GM12878 (cell line): ENCODE measurements around the gene CUL1. TPM values are rescaled to one million over a fixed set of nuclear protein-coding genes. Genes with fewer than 3 reads are reported as not detected.

ENCODE experiments used
- ATAC-seq: fragments of 200-7000 bp; cut with Tn5 transposase; 3 replicates; pipeline ENCODE4 v1.9.1; 2020; ENCODE audit warnings: mild to moderate bottlenecking, moderate library complexity
- BruUV-seq: library from RNA; stranded (reverse); fragments of 400-500 nt; replicated peaks from 2 replicates; lab custom pipeline; 2021; lab: Mats Ljungman, UMichigan
- CTCF ChIA-PET: fragments of 300-600 bp; sonication (Branson Sonifier 250); formaldehyde crosslinking; extraction: SDS; loops from one replicate; lab custom pipeline; 2021; ENCODE audit warnings: inconsistent platforms; lab: Yijun Ruan, JAX
- POLR2A ChIA-PET: fragments of 350-600 bp; formaldehyde crosslinking; extraction: SDS; loops from one replicate; lab custom pipeline; 2021; ENCODE audit warnings: inconsistent platforms; lab: Charles Lee
- RAD21 ChIA-PET: fragments of 300-600 bp; sonication (Branson Sonifier 250); formaldehyde crosslinking; loops from one replicate; lab custom pipeline; 2023; ENCODE audit warnings: antibody characterized with exemption; ENCODE audit not compliant: unreplicated experiment; lab: Charles Lee
- SMC1A ChIA-PET: fragments of 300-600 bp; sonication (Branson Sonifier 250); formaldehyde crosslinking; loops from one replicate; lab custom pipeline; 2023; ENCODE audit not compliant: unreplicated experiment, uncharacterized antibody; lab: Charles Lee
- DNase-seq: peaks from one replicate; pipeline ENCODE4 v3.0.0-alpha.2; 2011; ENCODE audit warnings: low read depth, low spot score
- FAIRE-seq: peaks from 3 replicates; lab custom pipeline; 2011; peaks lifted over from hg19 to GRCh38; lab: Jason Lieb, UNC
- H2AFZ ChIP-seq: 2 replicates; pipeline ENCODE4 v1.6.0; 2011; ENCODE audit warnings: low read depth, low read length, control low read depth; ENCODE audit not compliant: control insufficient read depth
- H3K27ac ChIP-seq: 2 replicates; pipeline ENCODE4 v1.5.1; 2011; ENCODE audit warnings: control low read depth; ENCODE audit not compliant: control insufficient read depth, insufficient read depth
- H3K27me3 ChIP-seq, 2 experiments: replicated peaks in 1 of 2; 2 replicates each; pipeline versions ENCODE4 v1.6.0 to v1.6.1; 2011; ENCODE audit warnings: low read length in 1 of 2; ENCODE audit not compliant: control insufficient read depth in 2 of 2, insufficient read depth in 2 of 2
- H3K36me3 ChIP-seq, 2 experiments: 2 replicates each; pipeline ENCODE4 v1.5.1; 2011; ENCODE audit warnings: low read length in 1 of 2; ENCODE audit not compliant: control insufficient read depth in 2 of 2, insufficient read depth in 2 of 2
- H3K4me1 ChIP-seq: 2 replicates; pipeline ENCODE4 v1.6.1; 2011; ENCODE audit warnings: mild to moderate bottlenecking, low read length, moderate library complexity, mixed read lengths; ENCODE audit not compliant: control insufficient read depth, insufficient read depth
- H3K4me2 ChIP-seq: 2 replicates; pipeline ENCODE4 v1.6.0; 2011; ENCODE audit warnings: control low read depth; ENCODE audit not compliant: control insufficient read depth, insufficient read depth
- H3K4me3 ChIP-seq: fragments of 200-600 bp; sonication (generic); 2 replicates; pipeline ENCODE4 v1.5.1; 2016
- H3K79me2 ChIP-seq: 2 replicates; pipeline ENCODE4 v1.6.0; 2011; ENCODE audit warnings: low read length; ENCODE audit not compliant: control insufficient read depth, insufficient read depth
- H3K9ac ChIP-seq: 2 replicates; pipeline ENCODE4 v1.8.0; 2011; ENCODE audit warnings: low read length, control low read depth, mixed read lengths; ENCODE audit not compliant: control insufficient read depth, insufficient read depth
- H3K9me3 ChIP-seq: replicated peaks from 3 replicates; pipeline ENCODE4 v1.5.1; 2011; ENCODE audit warnings: mild to moderate bottlenecking, low read length; ENCODE audit not compliant: control insufficient read depth, insufficient read depth
- H4K20me1 ChIP-seq: 2 replicates; pipeline ENCODE4 v1.6.0; 2011; ENCODE audit not compliant: control insufficient read depth, insufficient read depth
- ATF2 ChIP-seq: IDR thresholded peaks from 2 replicates; pipeline ENCODE4 v1.6.1; 2012; ENCODE audit warnings: low read length, inconsistent platforms
- CBFB ChIP-seq: IDR thresholded peaks from 2 replicates; pipeline ENCODE4 v1.6.1; 2016; ENCODE audit warnings: antibody characterized with exemption, low read depth
- E4F1 ChIP-seq: fragments of 450-650 bp; IDR thresholded peaks from 2 replicates; pipeline ENCODE4 v1.6.1; 2018; ENCODE audit warnings: borderline replicate concordance, mild to moderate bottlenecking; ENCODE audit not compliant: partially characterized antibody
- EGR1 ChIP-seq, 2 experiments: IDR thresholded peaks; 1 replicate in 1 of 2; 2 replicates in 1 of 2; pipeline ENCODE4 v1.6.1; 2011 to 2012; ENCODE audit warnings: low read depth in 2 of 2, low read length in 2 of 2, borderline replicate concordance in 1 of 2, mild to moderate bottlenecking in 1 of 2, moderate library complexity in 1 of 2
- EP300 ChIP-seq, 2 experiments: fragments of 150-350 bp in 1 of 2; IDR thresholded peaks; 2 replicates each; pipeline ENCODE4 v1.6.1; 2011 to 2012; ENCODE audit warnings: low read depth in 2 of 2, low read length in 2 of 2, borderline replicate concordance in 1 of 2, improper control_type of control experiment in 1 of 2, inconsistent platforms in 1 of 2; ENCODE audit not compliant: control insufficient read depth in 1 of 2
- JUND ChIP-seq: IDR thresholded peaks from 2 replicates; pipeline ENCODE4 v1.6.1; 2012; ENCODE audit warnings: low read depth, mild to moderate bottlenecking, low read length, improper control_type of control experiment, moderate library complexity
- KDM1A ChIP-seq: fragments of 200-600 bp; sonication (generic); IDR thresholded peaks from 2 replicates; pipeline ENCODE4 v1.6.1; 2016; ENCODE audit warnings: borderline replicate concordance
- MXI1 ChIP-seq: fragments of 150-350 bp; IDR thresholded peaks from 2 replicates; pipeline ENCODE4 v1.6.1; 2011; ENCODE audit warnings: low read depth, mild to moderate bottlenecking, inconsistent platforms, low read length, improper control_type of control experiment
- POLR2A ChIP-seq: IDR thresholded peaks from 2 replicates; pipeline ENCODE4 v1.6.1; 2011; ENCODE audit warnings: low read depth, mild to moderate bottlenecking, low read length
- POU2F2 ChIP-seq: IDR thresholded peaks from 3 replicates; pipeline ENCODE4 v1.6.1; 2011; ENCODE audit warnings: low read depth, mild to moderate bottlenecking, low read length, borderline replicate concordance
- RFX5 ChIP-seq: IDR thresholded peaks from 2 replicates; pipeline ENCODE4 v1.6.1; 2011; ENCODE audit warnings: low read depth, low read length, improper control_type of control experiment
- SRF ChIP-seq, 2 experiments: IDR thresholded peaks; 2 replicates each; pipeline ENCODE4 v1.6.1; 2011; ENCODE audit warnings: low read depth in 2 of 2, low read length in 2 of 2, mild to moderate bottlenecking in 1 of 2, moderate library complexity in 1 of 2
- TARDBP ChIP-seq: IDR thresholded peaks from 2 replicates; pipeline ENCODE4 v1.6.1; 2016; ENCODE audit warnings: borderline replicate concordance
- WGBS: methylation state at CpG from one replicate; pipeline ENCODE4 v1.1.6; 2016; ENCODE audit warnings: low lambda C conversion rate; ENCODE audit not compliant: insufficient replicate concordance, insufficient coverage; ENCODE audit errors: missing lambda C conversion rate; 5-methylcytosine and 5-hydroxymethylcytosine counted together
- in situ Hi-C: fragments of 300-500 bp; cut with MboI; formaldehyde crosslinking; loops from 9 replicates; pipeline ENCODE4 v1.14.3; 2018; ENCODE audit warnings: mixed read lengths
- intact Hi-C: fragments of 100-400 bp; cut with micrococcal nuclease; formaldehyde crosslinking; loops from one replicate; pipeline ENCODE4 v1.14.2; 2022; ENCODE audit not compliant: unreplicated experiment
- polyA plus RNA-seq, 11 experiments: library from polyadenylated mRNA; depleted of rRNA in 4 of 11; unstranded in 6 of 11; stranded (reverse) in 5 of 11; fragments of >200 nt; fragmentation: Nextera tagmentation in 4 of 11; fragmentation: Illumina TruSeq in 1 of 11; extraction: Ambion mirVana in 4 of 11; extraction: Trizol in 1 of 11; gene quantifications; 1 replicate in 1 of 11; 2 replicates in 10 of 11; pipeline versions ENCODE4 v1.2.1 to v1.2.3, GENCODE V29; 2011 to 2016; ENCODE audit warnings: inconsistent platforms in 2 of 11, missing spikeins in 2 of 11, low read depth in 1 of 11
- total RNA-seq, 4 experiments: library from RNA; depleted of rRNA in 3 of 4; stranded (reverse); fragments of >200 nt in 3 of 4; fragmentation: Illumina TruSeq in 1 of 4; extraction: Trizol in 1 of 4; gene quantifications; 2 replicates each; pipeline versions ENCODE4 v1.2.1 to v1.2.3, GENCODE V29; 2013 to 2021

CUL1 gene
- total and polyA plus RNA-seq, 10 of the 15 experiments (the other 5 are each of a cell fraction or from before 2014, with no cell fraction given) = 13.3 to 63.9 (median 45.9) TPM

- Histone ChIP-seq H3K9ac (no peak overlapping the region), H3K4me3 (no peak overlapping the region), H3K36me3 (no peaks in the 10 kb centered on the region), H3K4me1 (no peaks in the 10 kb centered on the region), H3K79me2 (no peaks in the 10 kb centered on the region), H3K27ac (no peak overlapping the region), H2AFZ (no peak overlapping the region), H4K20me1 (no peaks in the 10 kb centered on the region), H3K4me2 (no peak overlapping the region), H3K27me3 (no peaks in the 10 kb centered on the region), H3K9me3 (no peaks in the 10 kb centered on the region)
- WGBS = 26% methylated on average over 4 of the region's 4 CpGs
- ChIA-PET POLR2A (no interaction called here), CTCF (no interaction called here), RAD21 (no interaction called here), SMC1A (no interaction called here)
- TF ChIP-seq EGR1 (IDR thresholded peaks at IDR 0.05; ENCODE audit: borderline replicate concordance in 1 of 2, low read depth in 2 of 2, low read length in 2 of 2) (no peak), EP300 (IDR thresholded peaks at IDR 0.05; ENCODE audit: borderline replicate concordance in 1 of 2, control insufficient read depth in 1 of 2, low read depth in 2 of 2, low read length in 2 of 2) (no peak), ATF2 (no peak), MXI1 (no peak), POU2F2 (no peak)
- no TSS peak for BruUV-seq
- FAIRE-seq (no peak), DNase-seq (no peak), ATAC-seq (no peak)
- intact Hi-C loops = no loop called here
- in situ Hi-C loops = no loop called here
Observed at GRCh38 chr7:148665221-148665620, 33.5 kb upstream of the CUL1 start.

- no peak overlapping the region for H3K4me3 ChIP-seq
- DNase-seq = no peak
- no peaks in the 10 kb centered on the region for H3K4me1 ChIP-seq
- RAD21 ChIA-PET = no interaction called here
- intact Hi-C loops = no loop called here
- WGBS = 81% methylated on average over 3 of the region's 3 CpGs
- no peaks in the 10 kb centered on the region for H3K27me3 ChIP-seq
- H2AFZ ChIP-seq = no peak overlapping the region
- CTCF ChIA-PET = interaction anchor here (1.5 kb wide), 1 partner anchor 95 kb away, joined by 5 read pairs; no protein-coding TSS in a partner anchor
- H3K27ac ChIP-seq = no peak overlapping the region
- in situ Hi-C loops = no loop called here
- ATAC-seq = no peak
- H3K36me3 ChIP-seq = no peaks in the 10 kb centered on the region
- POLR2A ChIA-PET = no interaction called here
- no peaks in the 10 kb centered on the region for H3K79me2 ChIP-seq
- SMC1A ChIA-PET = no interaction called here
- no peak overlapping the region for H3K4me2 ChIP-seq
- FAIRE-seq = no peak
- BruUV-seq = no TSS peak
- no peaks in the 10 kb centered on the region for H4K20me1 ChIP-seq
- H3K9me3 ChIP-seq = no peaks in the 10 kb centered on the region; the same call in 2 of the 3 replicates
- no peak overlapping the region for H3K9ac ChIP-seq
- TF ChIP-seq KDM1A (no peak), JUND (no peak), E4F1 (no peak), POLR2A (no peak), TARDBP (no peak), CBFB (no peak), ATF2 (no peak), RFX5 (no peak), SRF (IDR thresholded peaks at IDR 0.05; ENCODE audit: low read depth in 2 of 2, low read length in 2 of 2) (no peak)
Observed at GRCh38 chr7:148669927-148670326, 28.8 kb upstream of the CUL1 start.
